Parathyroid adenoma (tissue), 2 donors: Measurements from ENCODE around the gene ATPAF2.

ENCODE experiments used
- H2AFZ ChIP-seq: fragments of 300-600 bp; sonication (generic); one replicate; pipeline ENCODE4 v1.7.0; 2017; ENCODE audit warnings: antibody characterized with exemption, mild to moderate bottlenecking
- H3K27ac ChIP-seq: fragments of 300-600 bp; sonication (generic); one replicate; pipeline ENCODE4 v1.7.0; 2017
- H3K27me3 ChIP-seq: fragments of 300-600 bp; sonication (generic); one replicate; pipeline ENCODE4 v1.7.0; 2017; ENCODE audit warnings: low read length; ENCODE audit not compliant: control insufficient read depth, insufficient read depth
- H3K36me3 ChIP-seq: fragments of 300-600 bp; sonication (generic); one replicate; pipeline ENCODE4 v1.7.0; 2017; ENCODE audit warnings: low read length; ENCODE audit not compliant: control insufficient read depth, insufficient read depth
- H3K4me1 ChIP-seq: fragments of 300-600 bp; sonication (generic); one replicate; pipeline ENCODE4 v1.7.0; 2017; ENCODE audit warnings: control low read depth
- H3K4me2 ChIP-seq: fragments of 300-600 bp; sonication (generic); one replicate; pipeline ENCODE4 v1.7.0; 2017; ENCODE audit warnings: low read length
- H3K4me3 ChIP-seq: fragments of 300-600 bp; sonication (generic); one replicate; pipeline ENCODE4 v1.7.0; 2017; ENCODE audit warnings: low read depth, low read length
- H3K79me2 ChIP-seq: fragments of 300-600 bp; sonication (generic); one replicate; pipeline ENCODE4 v1.7.0; 2017; ENCODE audit warnings: control low read depth
- H3K9ac ChIP-seq: fragments of 300-600 bp; sonication (generic); one replicate; pipeline ENCODE4 v1.7.0; 2017; ENCODE audit warnings: mild to moderate bottlenecking
- H3K9me3 ChIP-seq: fragments of 300-600 bp; sonication (generic); one replicate; pipeline ENCODE4 v1.7.0; 2017; ENCODE audit warnings: low read length; ENCODE audit not compliant: control insufficient read depth
- TF ChIP-seq, protein P1 (sequence below): fragments of 300-600 bp; sonication (generic); IDR thresholded peaks from one replicate; pipeline ENCODE4 v1.7.0; 2017; ENCODE audit warnings: antibody characterized with exemption, mild to moderate bottlenecking
- donor health status: primary hyperparathyroidism.

Gene ATPAF2

DNA sequence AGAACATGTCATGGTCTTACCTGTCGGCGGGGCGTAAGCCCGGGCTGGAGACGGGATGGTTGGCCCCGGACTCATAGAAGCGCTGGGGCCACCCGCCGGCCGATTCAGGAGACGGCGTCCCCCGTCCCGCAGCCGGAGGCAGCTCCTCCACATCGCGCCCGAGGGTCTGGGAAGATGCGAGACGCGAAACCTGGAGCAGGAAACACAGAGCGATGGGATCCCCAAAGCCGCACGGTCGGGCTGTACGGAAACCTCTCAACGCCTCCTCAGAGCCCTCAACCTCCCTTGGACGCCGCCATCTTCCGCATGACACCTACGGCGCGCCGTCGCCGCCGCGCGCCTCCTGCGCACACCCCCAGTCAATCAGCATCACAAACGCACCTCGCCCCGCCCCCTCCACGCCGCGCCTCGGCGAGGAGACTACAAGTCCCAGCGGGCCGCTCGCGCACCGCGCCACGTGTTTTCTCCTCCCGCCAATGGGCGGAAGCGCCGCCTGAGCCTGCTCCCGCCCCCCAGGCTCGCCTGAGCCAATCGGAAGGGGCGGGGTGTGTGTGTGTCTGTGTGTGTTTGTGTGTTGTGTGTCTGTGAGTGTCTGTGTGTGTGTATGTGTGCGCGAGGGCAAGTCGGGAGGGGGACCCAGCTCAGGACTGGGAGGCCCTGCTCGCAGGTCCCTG lies at the start of gene ATPAF2, which contains the start of gene GID4:
Gene ATPAF2, minus strand, starts transcription at position 308 of the 674 bp plus-strand sequence. Its CDS starts 155 bp downstream, at position 153.
Gene GID4, plus strand, starts transcription at position 548 of the 674 bp plus-strand sequence. Its CDS starts 57 bp downstream, at position 605.
- H3K79me2 ChIP-seq, result peaks cover 52% of the 10 kb centered on the region
- no peaks in the 10 kb centered on the region for H3K36me3 ChIP-seq
- peak within 1 kb of the TSS; percentile 17 for H3K9ac ChIP-seq
- peak within 1 kb of the TSS; percentile 89 for H2AFZ ChIP-seq
- peak within 1 kb of the TSS; percentile 90 for H3K4me2 ChIP-seq
- H3K9me3 ChIP-seq, result no peaks in the 10 kb centered on the region
- TF ChIP-seq, protein P1, sequence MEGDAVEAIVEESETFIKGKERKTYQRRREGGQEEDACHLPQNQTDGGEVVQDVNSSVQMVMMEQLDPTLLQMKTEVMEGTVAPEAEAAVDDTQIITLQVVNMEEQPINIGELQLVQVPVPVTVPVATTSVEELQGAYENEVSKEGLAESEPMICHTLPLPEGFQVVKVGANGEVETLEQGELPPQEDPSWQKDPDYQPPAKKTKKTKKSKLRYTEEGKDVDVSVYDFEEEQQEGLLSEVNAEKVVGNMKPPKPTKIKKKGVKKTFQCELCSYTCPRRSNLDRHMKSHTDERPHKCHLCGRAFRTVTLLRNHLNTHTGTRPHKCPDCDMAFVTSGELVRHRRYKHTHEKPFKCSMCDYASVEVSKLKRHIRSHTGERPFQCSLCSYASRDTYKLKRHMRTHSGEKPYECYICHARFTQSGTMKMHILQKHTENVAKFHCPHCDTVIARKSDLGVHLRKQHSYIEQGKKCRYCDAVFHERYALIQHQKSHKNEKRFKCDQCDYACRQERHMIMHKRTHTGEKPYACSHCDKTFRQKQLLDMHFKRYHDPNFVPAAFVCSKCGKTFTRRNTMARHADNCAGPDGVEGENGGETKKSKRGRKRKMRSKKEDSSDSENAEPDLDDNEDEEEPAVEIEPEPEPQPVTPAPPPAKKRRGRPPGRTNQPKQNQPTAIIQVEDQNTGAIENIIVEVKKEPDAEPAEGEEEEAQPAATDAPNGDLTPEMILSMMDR, result peak; percentile 12
- no peaks in the 10 kb centered on the region for H3K27me3 ChIP-seq
- peak within 1 kb of the TSS; percentile 82 for H3K4me3 ChIP-seq
- H3K4me1 ChIP-seq, result peaks cover 26% of the 10 kb centered on the region
- H3K27ac ChIP-seq, result peak within 1 kb of the TSS; percentile 42

DNA sequence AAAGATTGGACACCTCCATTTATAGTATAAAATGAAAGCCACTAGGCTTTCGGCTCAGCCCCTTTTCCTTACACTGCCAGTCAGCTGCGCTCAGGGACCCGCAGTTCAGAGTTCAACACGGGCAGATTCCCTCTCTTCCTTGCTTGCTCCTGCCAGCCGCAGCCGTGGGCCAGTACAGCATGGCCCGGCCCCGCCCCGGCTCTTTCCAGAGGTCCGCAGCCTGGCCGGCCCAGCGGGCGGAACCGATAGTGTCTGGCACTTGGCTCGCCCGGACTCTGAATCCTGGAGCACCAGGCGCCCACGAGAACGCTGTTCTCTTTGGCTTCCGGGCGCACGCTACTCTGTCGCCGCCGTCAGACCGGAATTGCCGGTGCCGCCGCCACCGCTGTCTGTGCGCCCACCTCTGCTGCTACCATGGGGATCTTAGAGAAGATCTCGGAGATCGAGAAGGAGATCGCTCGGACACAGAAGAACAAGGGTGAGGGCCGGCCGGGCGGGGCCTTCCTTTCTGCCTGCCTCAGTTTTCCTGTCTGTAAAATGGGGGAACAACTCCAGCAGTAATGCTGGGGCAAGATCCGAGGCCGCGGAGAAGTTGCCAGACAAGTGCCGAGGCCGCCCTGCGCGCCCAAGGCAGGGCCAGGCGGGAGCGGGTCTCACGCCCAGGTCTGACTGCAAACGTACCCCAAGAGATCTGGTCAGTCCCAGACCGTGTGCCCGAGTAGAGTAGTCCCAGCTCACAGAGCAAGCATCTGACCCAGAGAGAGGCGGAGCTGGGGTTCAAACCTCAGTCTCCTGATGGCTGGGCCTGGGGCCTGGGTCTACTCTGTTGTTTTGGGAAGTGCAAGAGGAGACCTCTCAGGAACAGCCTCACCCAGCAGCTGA lies 48.9 kb upstream of the ATPAF2 start, which contains the start of gene DRG2:
Gene DRG2, plus strand, starts transcription at position 339 of the 882 bp plus-strand sequence. Its CDS starts 76 bp downstream, at position 415.
- TF ChIP-seq, protein P1, result peak; percentile 36
- H3K27ac ChIP-seq, result peak within 1 kb of the TSS; percentile 67
- H3K9ac ChIP-seq, result peak within 1 kb of the TSS; percentile 71
- no peaks in the 10 kb centered on the region for H3K9me3 ChIP-seq
- peaks cover 6% of the 10 kb centered on the region for H3K4me1 ChIP-seq
- H3K4me2 ChIP-seq, result peak within 1 kb of the TSS; percentile 90
- H3K36me3 ChIP-seq, result no peaks in the 10 kb centered on the region
- peaks cover 4% of the 10 kb centered on the region for H3K79me2 ChIP-seq
- H3K4me3 ChIP-seq, result peak within 1 kb of the TSS; percentile 87
- H2AFZ ChIP-seq, result peak within 1 kb of the TSS; percentile 90
- H3K27me3 ChIP-seq, result no peaks in the 10 kb centered on the region

DNA sequence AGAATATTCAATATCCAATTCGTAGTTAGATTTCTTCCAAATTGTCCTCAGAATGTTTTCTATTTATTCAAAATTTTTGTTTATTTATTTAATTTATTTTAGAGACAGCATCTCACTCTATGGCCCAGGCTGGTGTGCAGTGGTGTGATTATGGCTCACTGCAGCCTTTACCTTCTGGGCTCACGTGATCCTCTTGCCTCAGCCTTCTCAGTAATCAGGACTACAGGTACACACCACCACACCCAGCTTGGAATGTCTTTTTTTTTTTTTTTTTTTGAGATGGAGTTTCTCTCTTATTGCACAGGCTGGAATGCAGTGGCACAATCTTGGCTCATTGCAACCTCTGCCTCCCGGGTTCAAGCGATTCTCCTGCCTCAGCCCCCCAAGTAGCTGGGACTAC lies 45.3 kb upstream of the ATPAF2 start:
- H3K4me2 ChIP-seq, result no peak overlapping the region
- H3K79me2 ChIP-seq, result peaks cover 4% of the 10 kb centered on the region
- H2AFZ ChIP-seq, result no peak overlapping the region
- H3K27me3 ChIP-seq, result no peaks in the 10 kb centered on the region
- no peaks in the 10 kb centered on the region for H3K36me3 ChIP-seq
- no peaks in the 10 kb centered on the region for H3K9me3 ChIP-seq
- H3K4me3 ChIP-seq, result no peak overlapping the region
- TF ChIP-seq, protein P1, result no peak
- H3K27ac ChIP-seq, result no peak overlapping the region
- no peak overlapping the region for H3K9ac ChIP-seq
- peaks cover 6% of the 10 kb centered on the region for H3K4me1 ChIP-seq

DNA sequence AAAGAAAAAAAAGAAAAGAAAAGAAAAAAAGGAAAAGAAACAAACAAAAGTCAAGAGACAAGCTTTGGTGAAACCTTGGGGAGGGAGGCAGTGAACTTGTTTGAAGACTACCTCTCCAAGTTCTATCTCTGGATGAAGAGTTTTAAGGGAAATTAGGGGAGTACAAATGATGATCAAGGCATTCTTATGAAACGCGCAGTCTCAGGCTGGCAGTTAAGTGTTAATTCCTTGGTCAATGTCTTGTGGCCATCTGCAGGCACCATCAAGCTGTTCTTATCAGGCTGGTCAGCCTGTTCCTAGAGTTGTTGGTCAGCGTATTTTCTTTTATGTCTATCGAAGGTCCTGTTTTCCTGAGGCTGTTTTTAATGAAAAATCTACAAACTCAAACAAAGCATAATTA lies 40.6 kb upstream of the ATPAF2 start:
- H3K27me3 ChIP-seq, result no peaks in the 10 kb centered on the region
- no peak overlapping the region for H3K9ac ChIP-seq
- no peak overlapping the region for H3K4me3 ChIP-seq
- H3K9me3 ChIP-seq, result no peaks in the 10 kb centered on the region
- TF ChIP-seq, protein P1, result no peak
- no peaks in the 10 kb centered on the region for H3K79me2 ChIP-seq
- H3K4me2 ChIP-seq, result no peak overlapping the region
- no peak overlapping the region for H2AFZ ChIP-seq
- H3K36me3 ChIP-seq, result no peaks in the 10 kb centered on the region
- no peaks in the 10 kb centered on the region for H3K4me1 ChIP-seq
- no peak overlapping the region for H3K27ac ChIP-seq
